ENCODE measurements around the gene RDH5.

DNA sequence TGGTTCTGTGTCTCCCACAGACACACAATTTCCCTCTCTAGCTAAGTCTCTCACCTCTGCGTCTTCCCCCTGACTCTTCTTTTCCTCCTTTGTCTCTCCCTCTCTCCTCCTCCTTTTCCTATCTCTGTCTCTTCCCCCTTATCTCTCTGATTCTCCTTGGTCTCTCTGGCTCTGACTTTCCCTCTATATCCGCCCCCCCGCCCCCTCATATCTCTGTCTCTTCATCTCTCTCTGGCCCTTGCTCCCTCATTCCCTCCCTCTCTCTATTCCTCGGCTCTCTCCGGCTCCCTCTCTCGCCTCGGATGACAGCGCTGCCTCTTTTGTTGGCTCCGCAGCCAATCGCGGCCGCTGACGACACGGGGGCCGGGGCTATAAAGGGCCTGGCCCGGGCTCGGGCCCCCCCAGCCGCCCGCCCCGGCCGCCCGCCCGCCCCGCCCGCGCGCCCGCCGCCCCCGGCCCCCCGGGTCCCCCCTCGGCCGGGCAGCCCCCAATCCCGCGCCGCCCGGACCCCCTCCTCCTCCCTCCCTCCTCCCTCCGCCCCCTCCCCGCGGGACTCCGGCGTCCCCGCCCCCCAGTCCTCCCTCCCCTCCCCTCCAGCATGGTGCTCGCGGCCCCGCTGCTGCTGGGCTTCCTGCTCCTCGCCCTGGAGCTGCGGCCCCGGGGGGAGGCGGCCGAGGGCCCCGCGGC lies 22.7 kb downstream of the RDH5 start, which contains the start of gene GDF11:
- TF ChIP-seq POLR2A (IDR thresholded peaks at IDR 0.05; ENCODE audit: low read depth) (no peak), EP300 (IDR thresholded peaks at IDR 0.05) (no peak)
- TF ChIP-seq, protein P1, sequence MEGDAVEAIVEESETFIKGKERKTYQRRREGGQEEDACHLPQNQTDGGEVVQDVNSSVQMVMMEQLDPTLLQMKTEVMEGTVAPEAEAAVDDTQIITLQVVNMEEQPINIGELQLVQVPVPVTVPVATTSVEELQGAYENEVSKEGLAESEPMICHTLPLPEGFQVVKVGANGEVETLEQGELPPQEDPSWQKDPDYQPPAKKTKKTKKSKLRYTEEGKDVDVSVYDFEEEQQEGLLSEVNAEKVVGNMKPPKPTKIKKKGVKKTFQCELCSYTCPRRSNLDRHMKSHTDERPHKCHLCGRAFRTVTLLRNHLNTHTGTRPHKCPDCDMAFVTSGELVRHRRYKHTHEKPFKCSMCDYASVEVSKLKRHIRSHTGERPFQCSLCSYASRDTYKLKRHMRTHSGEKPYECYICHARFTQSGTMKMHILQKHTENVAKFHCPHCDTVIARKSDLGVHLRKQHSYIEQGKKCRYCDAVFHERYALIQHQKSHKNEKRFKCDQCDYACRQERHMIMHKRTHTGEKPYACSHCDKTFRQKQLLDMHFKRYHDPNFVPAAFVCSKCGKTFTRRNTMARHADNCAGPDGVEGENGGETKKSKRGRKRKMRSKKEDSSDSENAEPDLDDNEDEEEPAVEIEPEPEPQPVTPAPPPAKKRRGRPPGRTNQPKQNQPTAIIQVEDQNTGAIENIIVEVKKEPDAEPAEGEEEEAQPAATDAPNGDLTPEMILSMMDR (IDR thresholded peaks at IDR 0.05): no peak
